HG03066 (cell line): ENCODE measurements around the gene THOC2.
A peak's percentile ranks its signal among the peaks of the same experiment; 100 is the strongest.
"Not testable (repeated sequence)": the region's sequence is repeated elsewhere in the genome, so short reads cannot be mapped to it uniquely, and the experiment has no call there.

Experiments used
- ATAC-seq: cut with Tn5 transposase; IDR thresholded peaks from one replicate; pipeline ENCODE4 v1.9.1; 2021; ENCODE audit warnings: low read depth; ENCODE audit not compliant: unreplicated experiment

THOC2 gene

DNA sequence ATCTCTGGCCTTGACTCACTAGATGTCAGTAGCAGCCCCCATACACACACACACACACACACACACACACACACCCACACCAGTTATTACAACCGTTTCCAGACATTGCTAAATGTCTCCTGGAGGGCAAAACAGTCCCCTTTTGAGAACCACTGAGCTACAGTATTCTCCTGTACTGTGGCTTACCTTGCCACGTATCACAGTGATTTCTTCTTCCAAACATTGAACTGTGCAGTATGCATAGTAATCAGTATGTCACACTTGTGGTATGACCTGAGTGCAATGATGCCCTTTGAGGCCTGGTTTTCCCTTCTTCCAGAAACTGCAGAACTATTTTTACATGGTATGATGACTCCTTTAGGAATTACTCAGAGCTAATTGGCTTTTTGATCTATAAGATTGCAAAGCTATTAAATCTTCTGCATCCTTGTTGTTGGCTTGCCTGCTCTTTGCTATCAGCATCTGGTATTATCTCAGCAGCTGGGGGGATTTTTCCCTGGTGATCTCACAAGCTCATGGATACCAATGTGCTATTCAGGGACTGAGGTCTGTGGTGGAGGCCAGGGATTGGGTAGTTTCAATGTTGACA is 3.6 kb upstream of the THOC2 start:
- ATAC-seq = no peak

DNA sequence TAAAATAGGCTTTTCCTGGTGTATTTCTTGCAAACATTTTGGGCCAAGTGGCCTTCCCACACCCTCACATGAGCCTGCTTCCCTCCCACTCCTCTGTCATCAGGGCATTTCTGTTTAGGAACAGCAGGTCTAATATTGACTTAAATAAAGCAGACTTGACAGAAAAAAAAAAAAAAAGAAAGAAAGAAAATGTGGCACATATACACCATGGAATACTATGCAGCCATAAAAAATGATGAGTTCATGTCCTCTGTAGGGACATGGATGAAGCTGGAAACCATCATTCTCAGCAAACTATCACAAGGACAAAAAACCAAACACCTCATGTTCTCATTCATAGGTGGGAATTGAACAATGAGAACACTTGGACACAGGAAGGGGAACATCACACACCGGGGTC is 2.3 kb upstream of the THOC2 start:
- not testable (repeated sequence) for ATAC-seq

DNA sequence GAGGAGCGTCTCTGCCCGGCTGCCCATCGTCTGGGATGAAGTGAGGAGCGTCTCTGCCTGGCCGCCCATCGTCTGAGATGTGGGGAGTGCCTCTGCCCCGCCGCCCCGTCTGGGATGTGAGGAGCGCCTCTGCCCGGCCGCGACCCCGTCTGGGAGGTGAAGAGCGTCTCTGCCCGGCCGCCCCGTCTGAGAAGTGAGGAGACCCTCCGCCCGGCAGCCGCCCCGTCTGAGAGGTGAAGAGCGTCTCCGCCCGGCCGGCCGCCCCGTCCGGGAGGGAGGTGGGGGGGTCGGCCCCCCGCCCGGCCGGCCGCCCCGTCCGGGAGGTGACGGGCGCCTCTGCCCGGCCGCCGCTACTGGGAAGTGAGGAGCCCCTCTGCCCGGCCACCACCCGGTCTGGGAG is 1.2 kb upstream of the THOC2 start:
- not testable (repeated sequence) for ATAC-seq

DNA sequence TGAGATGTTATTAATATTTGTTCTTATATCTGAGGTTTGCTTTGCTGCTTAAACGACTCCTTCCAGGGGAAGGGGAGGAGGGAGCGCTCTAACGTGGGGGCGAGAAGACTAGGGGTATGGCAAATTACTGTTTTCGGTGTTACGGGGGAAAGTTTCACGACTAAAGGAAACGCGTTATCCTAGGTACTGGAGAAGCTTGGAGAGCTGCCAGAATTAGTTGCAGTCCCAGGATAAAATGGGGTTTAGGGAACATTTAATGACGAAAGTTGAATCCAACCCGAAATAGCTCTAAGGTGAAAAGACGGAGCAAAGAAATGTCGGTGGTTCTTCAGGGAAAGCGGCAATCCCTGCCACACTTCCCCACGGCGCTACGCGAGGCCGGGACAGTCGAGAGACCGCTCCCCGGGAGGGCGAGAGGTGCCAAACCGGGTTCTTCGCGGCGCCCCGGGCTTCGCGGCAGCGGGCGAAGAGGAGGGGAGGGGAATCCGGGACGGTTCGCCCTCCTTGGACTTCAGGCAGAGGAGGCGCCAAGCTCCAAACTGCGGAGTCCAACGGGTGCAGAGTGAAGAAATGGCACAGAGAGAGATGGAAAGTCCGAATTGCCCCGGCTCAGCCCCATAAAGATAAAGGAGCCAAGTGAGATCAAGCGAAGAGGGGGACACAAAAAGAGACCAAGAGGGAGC is 724 bp downstream of the THOC2 start:
- peak; percentile 23 for ATAC-seq

DNA sequence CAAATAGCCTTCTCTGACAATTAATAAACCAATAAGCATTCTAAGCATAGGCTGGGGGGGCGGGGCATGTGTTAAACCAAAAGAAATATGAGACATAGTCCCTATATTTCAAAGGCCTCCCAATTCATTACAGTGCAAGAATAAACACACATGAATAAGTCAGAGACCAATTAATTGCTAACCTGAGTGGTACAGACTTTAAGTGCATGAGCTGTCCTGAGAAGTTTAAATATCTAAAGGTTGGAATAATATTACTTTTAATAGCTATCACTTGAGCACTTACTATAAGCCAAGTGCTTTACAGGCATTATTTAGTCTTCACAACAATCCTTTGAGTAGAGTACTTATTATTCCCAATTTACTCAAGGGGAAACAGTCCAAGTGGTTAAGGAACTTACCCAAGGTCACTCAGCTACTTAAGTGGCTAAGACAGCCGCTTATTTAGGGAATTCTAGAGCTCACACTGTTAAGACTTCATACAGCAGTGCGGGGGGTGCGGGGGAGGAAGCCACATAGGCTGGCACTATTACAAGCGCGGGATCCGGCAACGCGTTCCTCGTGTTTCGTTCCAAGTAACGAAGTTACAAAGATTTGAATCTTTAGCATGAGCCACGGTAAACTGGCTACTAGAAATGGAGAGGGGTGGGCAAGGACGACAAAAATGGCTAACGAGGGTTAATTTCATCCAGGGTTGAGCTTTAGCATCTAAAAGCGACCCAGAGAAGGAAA is 1.4 kb downstream of the THOC2 start:
- no peak for ATAC-seq

DNA sequence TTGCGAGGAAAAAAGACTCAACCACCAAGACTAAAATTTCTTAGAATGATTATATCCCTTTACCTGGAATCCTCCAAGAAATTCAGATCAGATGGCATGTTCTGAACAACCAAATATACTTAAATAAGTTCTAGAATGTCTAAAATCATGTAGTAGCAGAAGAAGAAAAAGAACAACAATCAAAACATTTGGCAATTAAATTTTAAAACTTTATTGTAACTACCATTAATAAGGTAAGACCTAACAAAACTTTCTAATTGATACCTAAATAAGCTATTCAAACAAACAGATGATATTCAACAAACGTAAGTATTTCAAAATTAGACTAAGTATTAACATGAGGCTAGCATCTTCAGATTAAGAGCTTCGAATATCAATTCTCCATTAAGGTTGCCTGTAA is 4.3 kb downstream of the THOC2 start:
- ATAC-seq = no peak

DNA sequence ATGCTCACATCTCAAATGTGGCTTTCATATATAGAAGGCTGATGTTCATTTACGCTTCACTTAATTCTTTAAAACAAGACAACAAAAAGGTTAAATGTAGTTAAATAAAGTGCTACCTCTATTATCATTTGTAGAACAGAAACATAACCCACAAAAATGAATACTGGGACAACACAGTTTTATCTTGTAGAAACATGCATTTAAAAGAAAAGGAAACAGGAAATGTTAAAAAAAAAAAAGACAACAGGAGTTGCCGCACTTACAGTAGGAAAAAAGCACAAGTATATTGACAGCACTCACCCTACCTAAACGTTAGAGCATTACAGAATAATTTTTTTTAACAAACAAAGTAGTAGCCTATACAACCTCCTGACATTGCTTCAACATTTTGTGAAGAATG is 4.8 kb downstream of the THOC2 start:
- ATAC-seq = no peak

DNA sequence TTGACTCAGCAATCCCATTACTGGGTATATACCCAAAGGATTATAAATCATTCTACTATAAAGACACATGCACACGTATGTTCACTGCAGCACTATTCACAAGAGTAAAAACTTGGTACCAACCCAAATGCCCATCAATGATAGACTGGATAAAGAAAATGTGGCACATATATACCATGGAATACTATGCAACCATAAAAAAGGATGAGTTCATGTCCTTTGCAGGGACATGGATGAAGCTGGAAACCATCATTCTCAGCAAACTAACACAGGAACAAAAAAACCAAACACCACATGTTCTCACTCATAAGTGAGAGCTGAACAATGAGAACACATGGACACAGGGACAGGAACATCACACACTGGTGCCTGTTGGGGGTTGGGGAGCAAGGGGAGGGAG is 10.7 kb downstream of the THOC2 start:
- ATAC-seq = not testable (repeated sequence)

DNA sequence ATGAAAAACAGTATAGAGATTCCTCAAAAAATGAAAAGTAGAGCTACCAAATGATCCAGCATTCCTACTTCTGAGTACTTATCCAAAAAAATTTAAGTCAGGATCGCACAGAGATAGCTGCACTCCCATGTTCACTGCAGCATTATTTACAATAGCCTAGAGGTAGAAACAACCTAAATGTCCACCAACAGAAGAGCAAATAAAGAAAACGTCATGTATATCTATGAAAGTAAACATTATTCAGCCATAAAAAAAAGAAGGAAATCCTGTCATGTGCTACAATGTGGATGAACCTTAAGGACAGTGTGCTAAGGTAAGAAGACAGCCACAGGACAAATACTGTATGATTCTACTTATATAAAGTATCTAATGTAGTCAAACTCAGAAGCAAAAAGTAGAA is 12.4 kb downstream of the THOC2 start:
- ATAC-seq = no peak

DNA sequence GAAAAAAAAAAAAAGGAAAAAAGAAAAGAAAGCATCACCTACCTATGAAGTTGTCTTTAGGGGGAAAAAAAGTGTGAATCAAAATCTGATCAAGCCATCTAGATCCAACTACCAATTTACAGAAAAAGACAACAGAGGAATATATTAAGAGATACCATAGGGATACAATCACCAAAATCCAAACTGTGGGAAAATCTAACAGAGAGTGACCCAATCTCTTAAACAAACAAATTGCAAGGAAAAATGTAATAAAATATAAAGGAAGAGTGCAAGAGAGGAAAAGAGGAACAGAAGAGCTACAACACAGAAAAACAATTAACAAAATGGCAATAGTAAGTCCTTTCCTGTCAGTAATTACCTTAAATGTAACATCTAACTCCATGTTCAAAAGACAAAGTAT is 19.0 kb downstream of the THOC2 start:
- no peak for ATAC-seq

DNA sequence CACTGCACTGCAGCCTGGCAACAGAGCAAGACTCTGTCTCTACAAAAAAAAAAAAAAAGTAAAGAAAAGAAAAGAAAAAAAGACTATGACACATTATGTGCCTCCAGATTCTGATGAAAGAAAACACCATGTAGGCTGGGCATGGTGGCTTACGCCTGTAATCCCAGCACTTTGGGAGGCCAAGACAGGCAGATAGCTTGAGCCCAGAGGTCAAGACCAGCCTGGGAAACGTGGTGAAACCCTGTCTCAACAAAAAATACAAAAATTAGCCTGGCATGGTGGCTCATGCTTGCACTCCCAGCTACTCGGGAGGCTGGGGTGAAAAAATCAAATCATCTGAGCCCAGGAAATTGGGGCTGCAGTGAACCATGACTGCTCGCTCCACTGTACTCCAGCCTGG is 19.4 kb downstream of the THOC2 start:
- ATAC-seq = no peak

DNA sequence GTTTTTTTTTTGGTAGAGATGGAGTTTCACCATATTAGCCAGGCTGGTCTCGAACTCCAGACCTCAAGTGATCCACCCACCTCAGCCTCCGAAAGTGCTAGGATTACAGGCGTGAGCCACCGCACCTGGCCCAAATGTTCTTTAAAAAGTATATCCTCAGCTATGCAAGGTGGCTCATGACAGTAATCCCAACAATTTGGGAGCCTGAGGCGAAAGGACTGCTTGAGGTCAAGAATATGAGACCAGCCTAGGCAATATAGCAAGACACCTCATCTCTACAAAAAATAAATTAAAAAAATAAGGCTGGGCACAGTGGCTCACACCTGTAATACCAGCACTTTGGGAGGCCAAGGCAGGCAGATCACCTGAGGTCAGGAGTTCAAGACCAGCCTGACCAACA is 21.7 kb downstream of the THOC2 start:
- not testable (repeated sequence) for ATAC-seq

DNA sequence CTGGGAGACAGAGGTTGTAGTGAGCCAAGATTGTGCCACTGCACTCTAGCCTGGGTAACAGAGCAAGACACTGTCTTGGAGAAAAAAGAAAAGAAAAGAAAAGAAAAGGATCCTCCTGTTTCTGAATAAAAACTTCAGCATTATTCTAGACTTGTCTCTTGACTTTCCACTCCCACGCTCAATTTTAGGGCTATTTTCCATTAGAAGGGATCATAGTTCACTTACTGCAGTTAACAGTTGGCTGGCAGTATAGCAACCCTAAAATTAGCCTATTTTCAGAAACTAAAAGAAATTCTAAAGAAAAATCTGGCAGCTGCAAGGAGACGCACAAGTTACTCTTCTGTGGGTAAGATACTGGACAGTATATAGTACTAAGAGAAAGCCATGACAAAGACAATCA is 28.1 kb downstream of the THOC2 start:
- no peak for ATAC-seq

DNA sequence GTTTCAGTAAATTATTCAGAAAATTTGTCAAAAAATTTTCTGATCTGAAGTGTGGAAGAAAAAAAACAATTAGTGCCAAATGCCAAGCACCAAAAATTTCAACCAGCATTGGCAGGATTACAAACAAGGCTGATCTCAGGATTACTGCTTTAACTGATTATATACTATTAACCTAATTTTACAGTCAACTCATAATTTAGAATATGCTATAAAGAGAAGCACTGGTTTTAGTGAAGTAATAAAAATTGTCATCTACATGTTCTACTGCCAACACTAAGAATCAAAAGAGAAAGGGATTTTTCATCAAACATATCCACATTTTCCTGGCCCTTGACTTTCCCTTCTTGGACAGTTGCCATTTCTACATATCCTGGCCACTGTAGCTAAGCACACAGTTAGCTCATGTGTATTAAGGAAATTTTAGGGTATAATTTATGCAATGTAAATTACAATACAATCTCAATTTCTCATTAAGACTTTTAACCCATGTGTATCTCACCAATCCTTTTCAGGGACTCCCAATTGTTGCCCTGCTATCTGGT is 33.8 kb downstream of the THOC2 start:
- no peak for ATAC-seq

DNA sequence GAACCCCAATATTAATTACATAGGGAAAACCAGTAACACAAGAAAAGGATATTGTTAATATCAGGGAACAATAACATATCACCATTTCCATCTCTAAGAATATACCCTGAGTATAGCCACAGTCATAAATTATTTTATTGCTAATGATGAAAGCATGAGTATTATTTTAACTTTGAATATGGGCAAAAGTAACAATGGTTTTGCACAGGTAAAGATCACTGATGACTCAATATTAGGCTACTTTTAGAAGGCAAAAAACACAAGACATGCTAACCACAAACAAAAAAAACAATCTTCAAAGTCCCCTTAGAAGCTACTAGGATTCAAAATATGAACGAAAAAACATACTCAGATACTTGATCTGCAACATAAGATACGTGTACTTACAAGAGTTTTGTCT is 36.5 kb downstream of the THOC2 start:
- no peak for ATAC-seq

DNA sequence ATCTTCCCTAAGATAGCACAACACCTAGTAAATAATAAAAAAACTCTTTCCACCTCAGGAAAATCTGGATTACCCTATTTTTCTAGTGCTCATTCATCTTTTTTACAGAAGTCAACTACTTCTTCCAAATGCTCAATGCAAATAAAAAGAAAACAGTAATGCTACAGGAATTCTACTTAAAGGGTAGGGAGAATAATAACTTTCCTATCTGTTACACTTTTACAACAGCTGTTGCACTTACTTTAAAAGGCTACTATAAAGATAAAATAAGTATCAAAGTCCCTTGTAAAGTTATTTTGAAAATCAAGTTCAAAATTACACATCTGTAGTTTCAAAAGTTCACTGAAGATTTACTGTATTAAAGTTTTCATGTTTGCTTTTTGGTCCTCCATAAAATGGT is 37.6 kb downstream of the THOC2 start:
- no peak for ATAC-seq

DNA sequence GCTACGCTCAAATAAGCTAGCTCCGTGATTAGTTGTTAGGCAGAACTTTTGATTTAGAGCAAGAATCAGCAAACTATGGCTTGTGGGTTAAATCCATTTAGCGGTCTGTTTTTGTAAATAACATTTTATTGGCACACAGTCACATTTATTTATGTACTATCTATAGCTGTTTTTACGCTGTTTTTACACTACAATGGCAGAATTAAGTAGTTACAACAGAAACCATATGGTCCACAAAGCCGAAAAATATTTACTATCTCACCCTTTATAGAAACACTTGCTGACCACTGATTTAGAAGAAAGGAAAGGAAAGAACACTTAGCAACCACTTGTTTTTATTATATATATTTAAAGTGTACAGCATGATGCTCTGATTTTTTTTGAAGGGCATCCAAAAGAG is 41.1 kb downstream of the THOC2 start:
- ATAC-seq = no peak

DNA sequence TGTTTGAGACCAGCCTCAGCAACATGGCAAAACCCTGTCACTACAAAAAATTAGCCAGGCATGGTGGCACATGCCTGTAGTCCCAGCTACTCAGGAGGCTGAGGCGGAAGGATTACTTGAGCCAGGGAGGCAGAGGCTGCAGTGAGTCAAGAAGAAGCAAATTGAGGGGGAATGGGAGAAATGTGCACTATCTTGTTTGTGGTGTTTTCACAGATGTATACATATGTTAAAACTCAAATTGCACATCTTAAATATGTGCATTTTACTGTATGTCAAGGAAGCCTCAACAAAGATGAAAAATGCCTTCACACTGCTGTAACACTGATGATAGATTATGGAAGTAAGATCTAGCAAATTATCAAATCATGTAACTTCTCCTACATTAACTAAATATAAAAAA is 44.3 kb downstream of the THOC2 start:
- no peak for ATAC-seq

DNA sequence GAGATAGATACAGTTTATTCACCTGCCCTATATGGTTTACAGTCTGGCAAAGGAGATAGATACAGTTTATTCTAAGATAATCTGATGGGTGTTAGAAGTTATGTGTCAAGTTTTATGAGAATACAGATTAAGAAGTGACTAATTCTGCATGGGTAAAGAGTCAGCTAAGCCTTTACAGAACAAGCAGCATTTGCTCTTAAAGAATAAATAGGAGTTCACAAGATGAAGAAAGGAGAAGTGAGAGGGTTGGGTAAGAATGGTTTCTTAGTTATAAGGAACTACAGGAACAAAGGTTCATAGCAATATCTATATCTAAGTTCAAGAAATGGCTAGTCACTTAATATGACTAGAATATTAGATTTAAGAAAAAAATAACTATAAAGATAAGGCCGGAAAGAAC is 47.6 kb downstream of the THOC2 start:
- no peak for ATAC-seq

DNA sequence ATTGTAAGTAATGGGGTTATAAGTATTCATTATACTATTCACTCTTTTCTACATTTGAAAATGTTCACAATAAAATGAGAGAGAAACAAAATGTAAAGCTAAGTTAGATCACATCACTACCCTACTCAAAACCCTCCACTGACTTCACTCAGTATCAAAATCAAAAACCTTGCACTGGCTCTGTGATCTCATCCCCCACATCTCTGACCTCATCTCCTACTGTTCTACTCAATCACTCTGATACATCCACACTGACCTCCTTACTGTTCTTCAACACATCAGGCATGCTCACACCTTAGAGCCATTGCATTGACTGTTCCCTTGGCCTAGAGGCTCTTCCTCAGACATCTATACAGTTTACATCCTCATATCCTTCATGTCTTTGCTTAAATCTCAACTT is 50.7 kb downstream of the THOC2 start:
- no peak for ATAC-seq

DNA sequence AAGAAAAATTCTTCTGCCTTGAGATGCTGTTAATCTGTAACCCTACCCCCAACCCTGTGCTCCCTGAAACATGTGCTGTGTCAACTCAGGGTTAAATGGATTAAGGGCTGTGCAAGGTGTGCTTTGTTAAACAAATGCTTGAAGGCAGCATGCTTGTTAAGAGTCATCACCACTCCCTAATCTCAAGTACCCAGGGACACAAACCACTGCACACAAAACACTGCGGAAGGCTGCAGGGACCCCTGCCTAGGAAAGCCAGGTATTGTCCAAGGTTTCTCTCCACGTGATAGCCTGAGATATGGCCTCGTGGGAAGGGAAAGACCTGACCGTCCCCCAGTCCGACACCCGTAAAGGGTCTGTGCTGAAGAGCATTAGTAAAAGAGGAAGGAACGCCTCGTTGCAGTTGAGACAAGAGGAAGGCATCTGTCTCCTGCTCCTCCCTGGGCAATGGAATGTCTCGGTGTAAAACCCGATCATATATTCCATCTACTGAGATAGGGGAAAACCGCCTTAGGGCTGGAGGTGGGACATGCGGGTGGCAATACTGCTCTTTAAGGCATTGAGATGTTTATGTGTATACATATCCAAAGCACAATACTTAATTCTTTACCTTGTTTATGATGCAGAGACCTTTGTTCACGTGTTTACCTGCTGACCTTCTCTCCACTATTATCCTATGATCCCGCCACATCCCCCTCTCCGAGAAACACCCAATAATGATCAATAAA is 53.0 kb downstream of the THOC2 start:
- ATAC-seq = not testable (repeated sequence)
